Measurements from ENCODE around the gene CORIN.
"Not testable (repeated sequence)": the region's sequence is repeated elsewhere in the genome, so short reads cannot be mapped to it uniquely, and the experiment has no call there.

CORIN gene

GRCh38 chr4:47624031-47624441, 213.8 kb downstream of the CORIN start:
- no peak for DNase-seq

GRCh38 chr4:47621181-47621580, 216.7 kb downstream of the CORIN start:
- DNase-seq = no peak

GRCh38 chr4:47619691-47620090, 218.2 kb downstream of the CORIN start:
- no peak for DNase-seq

GRCh38 chr4:47617607-47618006, 220.3 kb downstream of the CORIN start:
- no peak for DNase-seq

- no peak for DNase-seq
Observed at GRCh38 chr4:47615385-47615784, 222.5 kb downstream of the CORIN start.

GRCh38 chr4:47612116-47613023, 225.5 kb downstream of the CORIN start:
- no peak for DNase-seq

- no peak for DNase-seq
Observed at GRCh38 chr4:47606482-47606881, 231.4 kb downstream of the CORIN start.

- no peak for DNase-seq
Observed at GRCh38 chr4:47598896-47599295, 239.0 kb downstream of the CORIN start.

- no peak for DNase-seq
Observed at GRCh38 chr4:47598320-47598719, 239.5 kb downstream of the CORIN start.

- DNase-seq = no peak
Observed at GRCh38 chr4:47597696-47598095, 240.2 kb downstream of the CORIN start.

GRCh38 chr4:47590325-47590724, 247.5 kb downstream of the CORIN start:
- DNase-seq = no peak

GRCh38 chr4:47579235-47579634, 258.6 kb downstream of the CORIN start:
- no peak for DNase-seq

GRCh38 chr4:47577779-47578553, 259.9 kb downstream of the CORIN start:
- DNase-seq = no peak

GRCh38 chr4:47572981-47573380, 264.9 kb downstream of the CORIN start:
- no peak for DNase-seq

GRCh38 chr4:47570816-47571215, 267.1 kb downstream of the CORIN start:
- no peak for DNase-seq

- DNase-seq = no peak
Observed at GRCh38 chr4:47567511-47567910, 270.4 kb downstream of the CORIN start.

GRCh38 chr4:47566969-47567368, 270.9 kb downstream of the CORIN start:
- no peak for DNase-seq

GRCh38 chr4:47566566-47566965, 271.3 kb downstream of the CORIN start:
- DNase-seq = no peak

- DNase-seq = no peak
Observed at GRCh38 chr4:47562297-47562696, 275.6 kb downstream of the CORIN start.

GRCh38 chr4:47561331-47561730, 276.5 kb downstream of the CORIN start:
- DNase-seq = no peak

- no peak for DNase-seq
Observed at GRCh38 chr4:47560682-47561081, 277.2 kb downstream of the CORIN start.

- DNase-seq = no peak
Observed at GRCh38 chr4:47557255-47557654, 280.6 kb downstream of the CORIN start.

GRCh38 chr4:47555920-47556319, 281.9 kb downstream of the CORIN start:
- DNase-seq = not testable (repeated sequence)
